ENCODE results near the gene HS6ST3. TPM values are rescaled to one million over a fixed set of nuclear protein-coding genes. Genes with fewer than 3 reads are reported as not detected.

Gene HS6ST3
- total RNA-seq, 1 donor from 2014 or later, result 0.26 TPM

DNA sequence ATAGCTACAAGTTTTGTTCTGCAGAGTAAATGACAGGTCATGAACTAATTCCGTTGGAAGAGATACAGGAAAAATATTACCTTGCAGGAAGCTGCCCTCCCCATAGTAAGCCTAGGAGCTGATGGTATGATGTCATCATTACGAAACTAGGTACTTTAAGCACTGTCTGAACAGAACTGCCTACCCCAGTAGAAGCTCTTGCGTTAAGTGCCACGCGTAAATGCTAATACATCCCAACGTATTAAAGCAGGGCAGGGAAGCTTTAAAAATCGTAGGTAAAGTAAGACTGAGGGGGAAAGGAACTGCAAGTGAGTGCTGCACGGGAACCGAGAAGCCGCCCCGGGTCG, 37.3 kb upstream of the HS6ST3 start:
- H3K4me3 Mint-ChIP-seq, result peak overlapping the region; percentile 96
- H3K36me3 Mint-ChIP-seq (ENCODE audit: low read depth), result peaks cover 35% of the 10 kb centered on the region
- peak overlapping the region; percentile 97 for H3K27ac Mint-ChIP-seq (ENCODE audit: unreplicated experiment)
- H3K4me1 Mint-ChIP-seq, result peaks cover 19% of the 10 kb centered on the region
- H3K27me3 Mint-ChIP-seq (ENCODE audit: low read depth), result peaks cover 4% of the 10 kb centered on the region
- peaks cover 5% of the 10 kb centered on the region for H3K9me3 Mint-ChIP-seq
- TF ChIP-seq, protein P1, sequence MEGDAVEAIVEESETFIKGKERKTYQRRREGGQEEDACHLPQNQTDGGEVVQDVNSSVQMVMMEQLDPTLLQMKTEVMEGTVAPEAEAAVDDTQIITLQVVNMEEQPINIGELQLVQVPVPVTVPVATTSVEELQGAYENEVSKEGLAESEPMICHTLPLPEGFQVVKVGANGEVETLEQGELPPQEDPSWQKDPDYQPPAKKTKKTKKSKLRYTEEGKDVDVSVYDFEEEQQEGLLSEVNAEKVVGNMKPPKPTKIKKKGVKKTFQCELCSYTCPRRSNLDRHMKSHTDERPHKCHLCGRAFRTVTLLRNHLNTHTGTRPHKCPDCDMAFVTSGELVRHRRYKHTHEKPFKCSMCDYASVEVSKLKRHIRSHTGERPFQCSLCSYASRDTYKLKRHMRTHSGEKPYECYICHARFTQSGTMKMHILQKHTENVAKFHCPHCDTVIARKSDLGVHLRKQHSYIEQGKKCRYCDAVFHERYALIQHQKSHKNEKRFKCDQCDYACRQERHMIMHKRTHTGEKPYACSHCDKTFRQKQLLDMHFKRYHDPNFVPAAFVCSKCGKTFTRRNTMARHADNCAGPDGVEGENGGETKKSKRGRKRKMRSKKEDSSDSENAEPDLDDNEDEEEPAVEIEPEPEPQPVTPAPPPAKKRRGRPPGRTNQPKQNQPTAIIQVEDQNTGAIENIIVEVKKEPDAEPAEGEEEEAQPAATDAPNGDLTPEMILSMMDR (conservative IDR thresholded peaks at IDR 0.05), result no peak
- DNase-seq (ENCODE audit: low read depth, low spot score), result no peak

DNA sequence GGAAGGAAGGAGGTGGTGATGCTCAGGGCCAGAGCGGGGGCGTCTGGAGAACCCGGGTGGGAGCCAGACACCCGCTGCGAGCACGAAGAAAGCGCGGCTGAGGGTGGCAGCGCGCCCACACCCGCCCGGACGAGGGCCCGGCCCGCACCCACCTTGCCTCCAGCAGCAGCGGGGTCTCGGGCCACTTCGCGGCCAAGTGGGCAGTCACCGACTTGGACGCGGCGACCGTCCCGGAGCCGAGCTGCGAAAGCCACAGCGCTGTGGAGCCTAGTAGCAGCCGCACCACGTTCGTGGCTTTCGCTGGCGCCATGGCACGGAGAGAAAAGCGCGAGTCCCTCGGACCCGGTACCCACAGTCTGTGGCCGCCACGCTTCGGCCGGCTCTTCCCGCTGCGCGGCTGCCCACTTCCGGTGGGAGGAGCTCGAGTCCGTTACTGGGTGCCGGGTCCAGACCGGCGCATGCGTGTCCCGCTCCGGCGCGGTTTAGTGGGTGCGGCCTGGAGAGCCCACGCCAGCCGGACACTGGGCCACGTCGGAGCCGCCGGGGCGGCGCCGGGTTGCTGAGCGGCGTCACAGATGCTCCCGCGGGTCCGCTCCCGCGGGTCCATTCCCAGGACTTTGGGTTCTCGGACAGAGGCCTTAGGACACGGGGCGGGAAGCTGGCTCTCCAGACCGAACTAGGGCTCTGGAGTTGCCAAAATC, 36.8 kb upstream of the HS6ST3 start, which contains the start of gene UGGT2:
Gene UGGT2 (minus strand): TSS at position 399 of the 701 bp plus-strand sequence. CDS start 89 bp downstream, at position 310.
- Mint-ChIP-seq H3K36me3 (ENCODE audit: low read depth) (peaks cover 31% of the 10 kb centered on the region), H3K27me3 (ENCODE audit: low read depth) (peaks cover 4% of the 10 kb centered on the region), H3K4me1 (peaks cover 19% of the 10 kb centered on the region), H3K9me3 (peaks cover 2% of the 10 kb centered on the region), H3K27ac (ENCODE audit: unreplicated experiment) (peak within 1 kb of the TSS; percentile 97), H3K4me3 (peak within 1 kb of the TSS; percentile 96)
- DNase-seq (ENCODE audit: low read depth, low spot score), result peak; percentile 83
- TF ChIP-seq, protein P1 (conservative IDR thresholded peaks at IDR 0.05), result no peak

GRCh38 chr13:96065849-96066248, 24.1 kb upstream of the HS6ST3 start:
- no peaks in the 10 kb centered on the region for H3K4me1 Mint-ChIP-seq
- TF ChIP-seq, protein P1 (conservative IDR thresholded peaks at IDR 0.05), result no peak

GRCh38 chr13:96068729-96069128, 21.2 kb upstream of the HS6ST3 start:
- H3K27ac Mint-ChIP-seq (ENCODE audit: unreplicated experiment), result no peak overlapping the region
- H3K36me3 Mint-ChIP-seq (ENCODE audit: low read depth), result no peaks in the 10 kb centered on the region
- TF ChIP-seq, protein P1 (conservative IDR thresholded peaks at IDR 0.05), result no peak
- peaks cover 4% of the 10 kb centered on the region for H3K9me3 Mint-ChIP-seq
- no peak for DNase-seq (ENCODE audit: low read depth, low spot score)
- peaks cover 34% of the 10 kb centered on the region for H3K27me3 Mint-ChIP-seq (ENCODE audit: low read depth)
- no peak overlapping the region for H3K4me3 Mint-ChIP-seq
- H3K4me1 Mint-ChIP-seq, result no peaks in the 10 kb centered on the region

More at GRCh38 chr13:96065849-96066248, 24.1 kb upstream of the HS6ST3 start:
- Mint-ChIP-seq H3K27me3 (ENCODE audit: low read depth) (peaks cover 42% of the 10 kb centered on the region), H3K4me3 (no peak overlapping the region), H3K9me3 (peaks cover 4% of the 10 kb centered on the region), H3K27ac (ENCODE audit: unreplicated experiment) (no peak overlapping the region), H3K36me3 (ENCODE audit: low read depth) (no peaks in the 10 kb centered on the region)
- DNase-seq (ENCODE audit: low read depth, low spot score), result no peak

DNA sequence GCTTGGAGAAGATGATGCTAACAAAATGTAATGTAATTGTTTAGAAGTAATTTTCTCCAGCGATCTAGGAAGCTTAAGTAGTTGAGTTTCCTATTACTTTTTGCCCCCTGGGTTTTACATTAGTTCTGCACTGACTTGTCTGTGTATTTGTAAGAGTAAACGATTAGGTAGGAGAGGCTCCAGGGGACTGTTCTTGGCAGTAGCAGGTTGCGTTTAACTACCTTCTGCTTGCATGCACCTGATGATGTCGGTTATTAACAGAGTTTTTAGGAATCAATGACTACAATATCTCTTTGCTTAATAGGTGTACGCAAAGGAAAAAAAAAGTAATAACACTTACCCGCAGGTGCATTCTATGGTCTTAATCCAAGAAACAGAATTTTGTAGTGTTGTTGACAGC, 18.4 kb upstream of the HS6ST3 start:
- H3K4me1 Mint-ChIP-seq, result no peaks in the 10 kb centered on the region
- peaks cover 6% of the 10 kb centered on the region for H3K9me3 Mint-ChIP-seq
- DNase-seq (ENCODE audit: low read depth, low spot score), result no peak
- no peak overlapping the region for H3K27ac Mint-ChIP-seq (ENCODE audit: unreplicated experiment)
- peaks cover 16% of the 10 kb centered on the region for H3K27me3 Mint-ChIP-seq (ENCODE audit: low read depth)
- no peaks in the 10 kb centered on the region for H3K36me3 Mint-ChIP-seq (ENCODE audit: low read depth)
- TF ChIP-seq, protein P1 (conservative IDR thresholded peaks at IDR 0.05), result no peak
- H3K4me3 Mint-ChIP-seq, result no peak overlapping the region
